Measurements from ENCODE around the gene RCCD1. TPM values are rescaled to one million over a fixed set of nuclear protein-coding genes. Genes with fewer than 3 reads are reported as not detected.

Gene RCCD1
- total RNA-seq, 2 donors from 2014 or later = 9.1 to 13.0 TPM

GRCh38 chr15:90972133-90972532 is 17.4 kb downstream of the RCCD1 start:
- Histone ChIP-seq H3K9me3 (no peaks in the 10 kb centered on the region), H3K4me1 (replicated peaks) (no peaks in the 10 kb centered on the region), H3K4me3 (no peak overlapping the region), H3K27me3 (replicated peaks; ENCODE audit: insufficient read depth) (no peaks in the 10 kb centered on the region), H3K27ac (no peak overlapping the region), H3K36me3 (no peaks in the 10 kb centered on the region)
- TF ChIP-seq POLR2A (IDR thresholded peaks at IDR 0.05) = no peak
- intact Hi-C loops (cut with DNase I) = no loop called here
- DNase-seq (ENCODE audit: low spot score) = no peak
- 92% methylated on average over 5 of the region's 5 CpGs for WGBS

- Histone ChIP-seq H3K36me3 (no peaks in the 10 kb centered on the region), H3K4me3 (no peak overlapping the region), H3K9me3 (no peaks in the 10 kb centered on the region), H3K4me1 (replicated peaks) (no peaks in the 10 kb centered on the region), H3K27ac (no peak overlapping the region), H3K27me3 (replicated peaks; ENCODE audit: insufficient read depth) (no peaks in the 10 kb centered on the region)
- intact Hi-C loops (cut with DNase I) = no loop called here
- TF ChIP-seq POLR2A (IDR thresholded peaks at IDR 0.05) (no peak), CTCF (IDR thresholded peaks at IDR 0.05) (no peak), POLR2AphosphoS5 (IDR thresholded peaks at IDR 0.05) (no peak)
- DNase-seq (ENCODE audit: low spot score) = no peak
- WGBS = 90% methylated on average over 21 of the region's 21 CpGs
Observed at GRCh38 chr15:90974216-90974615, 19.5 kb downstream of the RCCD1 start.

- Histone ChIP-seq H3K27me3 (replicated peaks; ENCODE audit: insufficient read depth) (no peaks in the 10 kb centered on the region), H3K9me3 (no peaks in the 10 kb centered on the region), H3K36me3 (no peaks in the 10 kb centered on the region), H3K4me1 (replicated peaks) (no peaks in the 10 kb centered on the region), H3K27ac (no peak overlapping the region), H3K4me3 (no peak overlapping the region)
- TF ChIP-seq POLR2A (IDR thresholded peaks at IDR 0.05) (no peak), CTCF (IDR thresholded peaks at IDR 0.05) (no peak), POLR2AphosphoS5 (IDR thresholded peaks at IDR 0.05) (no peak)
- WGBS = 57% methylated on average over 1 of the region's 1 CpG
- intact Hi-C loops (cut with DNase I) = no loop called here
- no peak for DNase-seq (ENCODE audit: low spot score)
Observed at GRCh38 chr15:90979582-90979981, 24.9 kb downstream of the RCCD1 start.

- TF ChIP-seq POLR2A (IDR thresholded peaks at IDR 0.05) (no peak), POLR2AphosphoS5 (IDR thresholded peaks at IDR 0.05) (no peak), CTCF (IDR thresholded peaks at IDR 0.05) (no peak)
- H3K4me3 ChIP-seq = no peak overlapping the region
- H3K27me3 ChIP-seq (replicated peaks; ENCODE audit: insufficient read depth) = no peaks in the 10 kb centered on the region
- no peaks in the 10 kb centered on the region for H3K9me3 ChIP-seq
- H3K27ac ChIP-seq = no peak overlapping the region
- no peaks in the 10 kb centered on the region for H3K36me3 ChIP-seq
- WGBS = 87% methylated on average over 6 of the region's 6 CpGs
- no peaks in the 10 kb centered on the region for H3K4me1 ChIP-seq (replicated peaks)
- no peak for DNase-seq (ENCODE audit: low spot score)
- intact Hi-C loops (cut with DNase I) = no loop called here
Observed at GRCh38 chr15:90981681-90982080, 27.0 kb downstream of the RCCD1 start.

- intact Hi-C loops (cut with DNase I) = no loop called here
- TF ChIP-seq POLR2AphosphoS5 (IDR thresholded peaks at IDR 0.05) = no peak
- no peak for TF ChIP-seq CTCF (IDR thresholded peaks at IDR 0.05)
- TF ChIP-seq POLR2A (IDR thresholded peaks at IDR 0.05) = no peak
- Histone ChIP-seq H3K27ac (no peak overlapping the region), H3K9me3 (no peaks in the 10 kb centered on the region), H3K36me3 (no peaks in the 10 kb centered on the region), H3K4me1 (replicated peaks) (no peaks in the 10 kb centered on the region), H3K4me3 (no peak overlapping the region), H3K27me3 (replicated peaks; ENCODE audit: insufficient read depth) (no peaks in the 10 kb centered on the region)
- WGBS = 84% methylated on average over 5 of the region's 5 CpGs
- no peak for DNase-seq (ENCODE audit: low spot score)
Observed at GRCh38 chr15:90982135-90982534, 27.5 kb downstream of the RCCD1 start.

Measured in prostate gland (tissue), 2 donors.